Measurements from ENCODE around the gene MTERF4.

The MTERF4 gene, protein sequence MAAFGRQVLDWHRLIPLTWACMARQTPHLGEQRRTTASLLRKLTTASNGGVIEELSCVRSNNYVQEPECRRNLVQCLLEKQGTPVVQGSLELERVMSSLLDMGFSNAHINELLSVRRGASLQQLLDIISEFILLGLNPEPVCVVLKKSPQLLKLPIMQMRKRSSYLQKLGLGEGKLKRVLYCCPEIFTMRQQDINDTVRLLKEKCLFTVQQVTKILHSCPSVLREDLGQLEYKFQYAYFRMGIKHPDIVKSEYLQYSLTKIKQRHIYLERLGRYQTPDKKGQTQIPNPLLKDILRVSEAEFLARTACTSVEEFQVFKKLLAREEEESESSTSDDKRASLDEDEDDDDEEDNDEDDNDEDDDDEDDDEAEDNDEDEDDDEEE

DNA sequence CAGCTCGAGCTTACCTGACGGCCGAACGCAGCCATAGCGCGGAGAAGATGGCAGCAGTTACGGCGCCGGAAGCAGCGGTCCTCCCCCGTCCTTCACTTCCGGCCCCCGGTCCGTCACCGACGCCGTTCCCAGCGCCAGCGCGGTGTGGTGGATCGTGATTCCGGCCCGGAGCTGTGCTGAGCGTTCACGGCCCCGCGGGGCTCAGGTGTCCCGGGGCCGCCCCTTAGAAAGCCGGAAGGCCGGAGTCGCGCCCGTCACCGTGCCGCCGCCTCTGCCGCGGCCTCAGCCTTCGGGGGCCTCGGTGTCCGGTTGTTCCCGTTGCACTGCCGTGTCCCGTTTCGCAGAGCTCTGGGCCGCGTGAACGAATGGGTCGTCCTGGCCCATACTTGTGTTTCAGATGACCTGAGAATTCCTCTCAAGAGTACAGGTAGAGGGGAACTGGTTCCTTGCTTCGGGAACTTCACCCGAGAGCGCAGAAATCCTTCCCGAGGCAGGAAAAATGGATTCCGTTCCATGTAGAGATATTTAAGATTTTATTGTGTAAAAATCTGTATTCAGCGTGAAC, at the start of gene MTERF4:
MTERF4 (minus strand) TSS at position 49 of the 565 bp plus-strand sequence; CDS start at position 35, 14 bp downstream.
- peak; percentile 89 for DNase-seq
- in situ Hi-C loops (cut with HindIII; ENCODE audit: low pct_ligation_motif_present, low pct_unique_long_range_greater_than_20kb, low sequenced_read_pairs) = no loop called here

DNA sequence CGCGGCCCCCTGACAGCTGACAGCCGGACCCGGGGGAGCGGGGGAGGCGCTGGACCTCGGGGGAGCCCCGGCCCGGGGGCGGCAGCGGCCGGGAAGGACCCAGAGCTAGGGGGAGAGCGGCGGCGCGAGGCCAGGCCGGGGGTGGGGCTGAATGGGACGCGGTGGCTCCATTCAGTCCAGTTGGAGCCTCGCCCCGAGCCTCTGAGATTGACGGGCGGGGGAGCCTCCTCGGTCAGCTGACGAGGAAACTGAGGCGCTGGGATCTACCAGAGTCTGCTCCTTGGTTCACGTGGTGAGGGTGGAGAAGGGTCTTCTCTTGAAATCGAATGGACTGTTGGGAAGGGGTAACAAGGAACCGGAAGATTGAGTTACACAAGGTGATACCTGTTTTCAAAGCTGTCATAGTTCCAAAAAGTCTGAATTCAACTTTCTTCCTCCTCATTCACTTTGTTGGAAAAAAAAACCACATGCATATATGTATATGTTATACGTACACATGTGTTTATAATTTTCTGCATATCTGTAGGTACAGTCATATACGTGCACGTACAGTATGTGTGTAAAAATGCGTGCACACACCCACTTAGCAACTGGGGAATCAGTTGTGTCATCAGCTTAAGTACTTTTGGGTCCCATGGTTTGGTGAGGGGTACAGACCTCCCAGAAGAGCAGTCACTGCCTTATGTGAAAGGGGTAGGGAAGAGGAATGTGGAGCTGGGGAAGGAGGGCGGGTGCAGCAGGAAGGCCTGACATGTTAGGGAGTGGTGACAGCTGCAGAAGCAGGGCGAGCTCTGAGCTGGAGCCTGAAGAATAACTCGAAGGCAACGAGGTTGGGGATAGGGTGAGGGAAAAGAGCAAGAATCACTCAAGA, 48.8 kb upstream of the MTERF4 start:
- in situ Hi-C loops (cut with HindIII; ENCODE audit: low pct_ligation_motif_present, low pct_unique_long_range_greater_than_20kb, low sequenced_read_pairs) = no loop called here
- DNase-seq = no peak

DNA sequence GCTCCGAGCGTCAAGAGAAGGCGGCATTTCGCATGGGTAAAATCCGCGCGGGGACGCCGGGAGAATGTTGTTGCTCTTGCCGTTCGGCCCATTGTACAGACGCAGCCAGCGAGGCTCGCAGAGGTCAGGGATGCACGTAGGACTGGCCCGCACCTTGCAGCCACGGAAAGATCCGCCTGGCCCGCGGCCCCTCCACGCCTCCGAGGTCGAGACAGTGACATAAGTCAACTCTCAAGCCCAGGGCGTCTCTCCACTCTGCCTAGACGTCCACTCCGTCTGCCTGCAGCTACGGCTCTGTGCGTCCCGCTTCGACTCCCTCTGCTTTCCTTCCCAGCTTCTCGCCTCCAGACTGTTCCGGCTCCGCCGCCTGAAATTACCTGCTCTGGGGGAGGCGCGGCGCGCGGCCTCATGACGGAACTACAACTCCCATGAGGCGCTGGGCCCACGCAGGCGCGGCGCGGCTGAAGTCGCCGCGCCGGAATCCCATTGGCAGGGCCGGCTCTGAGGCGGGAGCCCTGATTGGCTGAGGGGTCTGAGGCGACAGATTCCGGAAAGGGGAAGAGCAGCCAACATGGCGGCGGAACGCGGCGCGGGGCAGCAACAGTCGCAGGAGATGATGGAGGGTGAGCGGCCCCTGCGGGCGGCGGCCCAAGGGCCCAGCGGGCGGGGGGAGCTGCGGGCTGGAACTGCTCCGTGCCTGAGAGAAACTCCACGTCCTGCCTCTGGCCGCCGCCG, 48.0 kb upstream of the MTERF4 start, which contains the start of gene PPP1R7:
PPP1R7 (plus strand) TSS at position 543 of the 735 bp plus-strand sequence; CDS start at position 572, 29 bp downstream.
- DNase-seq = peak; percentile 97
- in situ Hi-C loops (cut with HindIII; ENCODE audit: low pct_ligation_motif_present, low pct_unique_long_range_greater_than_20kb, low sequenced_read_pairs) = no loop called here

DNA sequence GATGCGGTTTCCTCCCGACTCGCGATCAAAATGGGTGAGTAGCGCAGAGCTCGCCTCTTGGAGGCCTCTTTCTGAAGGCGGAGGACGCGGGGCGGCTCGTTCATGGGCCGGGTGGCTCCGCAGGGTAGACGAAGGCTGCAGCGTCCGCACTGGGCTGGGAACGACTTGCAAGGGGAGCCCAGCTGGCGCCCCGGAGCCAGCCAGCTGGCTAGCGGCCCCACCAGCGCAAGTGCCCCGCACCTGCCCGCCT, 47.5 kb upstream of the MTERF4 start:
- no peak for DNase-seq
- in situ Hi-C loops (cut with HindIII; ENCODE audit: low pct_ligation_motif_present, low pct_unique_long_range_greater_than_20kb, low sequenced_read_pairs) = no loop called here

DNA sequence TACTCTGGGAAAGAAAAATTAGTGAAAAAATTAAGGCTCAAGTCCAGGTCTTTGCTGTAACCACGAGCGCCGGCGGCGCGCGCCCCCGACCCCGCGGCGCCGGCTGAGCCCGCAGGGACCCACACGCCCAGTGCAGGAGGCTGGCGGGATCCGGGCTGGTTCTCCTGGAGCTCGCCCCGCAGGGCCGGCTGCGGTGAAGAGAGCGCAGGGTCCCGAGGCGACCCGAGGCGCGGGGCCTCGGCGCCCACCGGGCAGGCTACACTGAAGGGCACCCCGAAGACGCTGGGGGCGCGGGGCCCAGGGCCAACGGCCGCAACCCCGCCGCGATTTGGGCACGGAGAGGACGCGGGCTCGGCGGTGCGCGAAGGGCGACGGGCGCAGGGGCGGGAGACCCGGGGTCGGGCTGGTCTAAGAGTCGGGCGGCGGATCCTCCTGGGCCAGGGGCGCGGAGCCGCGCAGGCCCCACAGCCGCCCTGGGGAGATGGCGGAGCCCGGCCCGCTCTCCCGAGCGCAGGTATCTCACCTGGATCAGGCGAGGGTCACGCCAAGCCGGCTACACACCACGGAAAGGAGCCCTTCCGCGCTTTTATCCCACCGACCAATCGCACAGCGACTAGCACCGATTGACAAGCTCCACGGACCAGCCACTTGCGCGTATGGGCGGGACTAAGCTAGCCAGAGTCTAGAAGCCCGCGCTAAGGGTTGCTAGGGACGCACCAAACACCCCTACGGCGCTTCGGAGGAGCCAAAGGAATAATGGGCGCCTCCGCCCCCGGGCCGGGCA, 47.0 kb upstream of the MTERF4 start, which contains the start of gene PASK:
PASK (minus strand) TSS at position 582 of the 784 bp plus-strand sequence. CDS start 6,440 bp downstream, outside the sequence.
- peak; percentile 97 for DNase-seq
- in situ Hi-C loops (cut with HindIII; ENCODE audit: low pct_ligation_motif_present, low pct_unique_long_range_greater_than_20kb, low sequenced_read_pairs) = no loop called here

DNA sequence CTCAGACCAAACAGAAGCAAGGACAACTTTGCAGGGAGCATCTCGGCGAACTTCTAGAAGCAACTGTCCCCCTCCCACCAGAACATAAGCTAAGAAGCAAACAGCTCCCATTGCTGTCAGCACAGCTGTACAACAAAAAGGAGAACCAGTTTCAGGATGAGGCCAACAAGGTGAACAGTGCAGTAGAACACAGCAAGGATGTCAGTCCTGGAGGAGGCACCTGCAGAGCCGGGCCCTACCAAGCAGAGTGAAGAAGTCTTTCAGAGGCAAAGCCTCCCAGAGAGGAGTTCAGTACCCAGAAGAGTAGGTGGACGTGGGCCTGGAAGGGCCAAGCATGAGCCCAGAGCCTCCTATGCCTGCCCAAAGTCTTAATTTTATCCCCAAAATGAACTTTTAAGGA, 46.2 kb upstream of the MTERF4 start:
- no peak for DNase-seq
- in situ Hi-C loops (cut with HindIII; ENCODE audit: low pct_ligation_motif_present, low pct_unique_long_range_greater_than_20kb, low sequenced_read_pairs) = no loop called here

DNA sequence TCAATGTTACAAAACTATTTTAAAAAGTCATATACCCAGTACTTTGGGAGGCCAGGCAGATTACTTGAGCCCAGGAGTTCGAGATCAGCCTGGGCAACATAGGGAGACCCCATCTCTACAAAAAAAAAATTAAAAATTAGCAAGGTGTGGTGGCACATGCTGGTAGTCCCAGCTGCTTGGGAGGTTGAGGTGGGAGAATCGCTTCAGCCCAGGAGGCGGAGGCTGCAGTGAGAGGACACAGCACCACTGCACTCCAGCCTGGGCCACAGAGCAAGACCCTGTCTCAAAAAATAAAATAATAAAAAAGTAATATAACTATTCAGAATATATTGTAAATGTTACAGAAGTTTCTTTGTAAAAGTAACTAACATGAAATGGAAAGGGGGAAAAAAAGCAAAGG, 45.2 kb upstream of the MTERF4 start:
- in situ Hi-C loops (cut with HindIII; ENCODE audit: low pct_ligation_motif_present, low pct_unique_long_range_greater_than_20kb, low sequenced_read_pairs) = no loop called here
- no peak for DNase-seq

DNA sequence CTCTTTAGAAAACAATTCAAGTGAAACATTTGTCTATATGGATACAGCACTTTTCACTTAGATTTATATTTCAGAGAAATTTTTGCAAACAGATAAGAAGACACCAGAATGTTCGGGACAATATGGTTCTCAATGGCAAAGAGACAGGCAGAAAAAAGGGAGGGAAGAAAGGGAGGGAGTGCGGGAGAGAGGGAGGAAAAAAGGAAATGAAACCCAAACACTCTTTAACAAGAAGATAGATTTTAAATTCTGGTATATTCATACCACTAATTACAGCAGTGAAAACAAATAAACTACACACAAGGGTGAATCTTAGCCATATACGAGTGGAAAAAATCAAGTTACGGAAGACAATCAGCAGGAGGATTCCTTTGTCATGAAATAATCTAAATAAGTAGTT, 44.2 kb upstream of the MTERF4 start:
- in situ Hi-C loops (cut with HindIII; ENCODE audit: low pct_ligation_motif_present, low pct_unique_long_range_greater_than_20kb, low sequenced_read_pairs) = no loop called here
- no peak for DNase-seq

DNA sequence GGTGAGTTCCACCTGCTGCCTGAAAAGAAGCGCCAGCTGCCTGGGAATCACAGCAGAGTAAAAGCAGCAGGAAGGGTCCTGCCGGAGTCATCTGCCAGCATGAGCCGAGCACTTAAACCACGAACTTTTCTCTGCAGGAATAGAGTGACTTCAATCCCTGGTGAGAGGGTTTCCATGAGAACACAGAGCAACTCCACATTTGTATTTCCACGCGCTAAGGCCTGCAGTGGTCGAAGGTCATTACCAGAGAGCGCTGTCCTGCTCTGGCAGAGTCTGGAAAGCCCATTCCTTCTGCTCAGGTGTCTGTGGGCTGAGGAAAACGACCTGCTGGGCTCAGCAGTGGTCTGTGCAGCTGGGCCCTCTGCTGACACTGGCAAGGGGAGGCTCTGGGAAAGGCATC, 40.5 kb upstream of the MTERF4 start:
- no peak for DNase-seq
- in situ Hi-C loops (cut with HindIII; ENCODE audit: low pct_ligation_motif_present, low pct_unique_long_range_greater_than_20kb, low sequenced_read_pairs) = no loop called here

DNA sequence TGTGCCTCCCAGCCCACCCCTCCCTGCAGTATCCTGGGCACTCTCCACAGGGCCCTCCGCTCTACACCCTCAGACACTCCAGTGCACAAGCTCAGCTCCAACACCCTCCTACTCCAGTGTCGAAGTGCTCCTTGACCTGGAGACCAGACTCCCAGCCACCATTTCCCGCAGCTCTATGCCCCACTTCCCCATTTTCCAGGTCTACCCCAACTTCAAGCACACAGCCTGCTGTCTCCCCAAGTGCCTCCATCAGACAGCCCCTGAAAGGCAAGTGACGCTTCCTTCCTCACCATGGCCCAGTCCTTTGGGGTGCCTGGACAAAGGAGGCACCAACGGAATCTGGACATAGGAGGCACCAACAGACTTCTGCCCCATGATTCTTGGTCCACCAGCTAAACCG, 40.0 kb upstream of the MTERF4 start:
- no peak for DNase-seq
- in situ Hi-C loops (cut with HindIII; ENCODE audit: low pct_ligation_motif_present, low pct_unique_long_range_greater_than_20kb, low sequenced_read_pairs) = no loop called here

DNA sequence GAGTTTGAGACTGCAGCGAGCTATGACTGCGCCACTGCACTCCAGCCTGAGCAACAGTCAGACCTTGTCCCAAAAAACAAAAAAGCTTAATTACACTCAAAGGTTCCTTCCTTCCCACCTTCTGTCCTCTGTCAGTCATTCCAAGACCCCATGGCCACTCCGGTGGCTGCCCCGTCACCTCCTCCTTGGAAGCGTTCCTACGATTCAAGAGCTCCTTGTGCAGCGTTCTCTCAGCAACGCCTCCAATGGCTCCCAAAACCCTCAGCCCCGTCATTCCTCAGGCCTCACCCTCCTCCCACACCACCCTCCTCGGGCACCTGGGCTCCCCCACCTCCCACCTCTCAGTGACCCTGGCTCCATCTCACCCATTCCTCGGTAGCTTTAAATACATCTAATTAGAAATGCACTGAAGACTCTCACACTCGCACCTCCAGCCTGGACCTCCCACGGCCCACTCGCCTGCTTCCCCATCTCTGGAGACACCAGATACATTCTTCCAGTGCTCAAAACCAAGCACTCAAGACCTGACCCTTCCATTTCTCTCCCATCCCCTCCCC, 39.2 kb upstream of the MTERF4 start:
- in situ Hi-C loops (cut with HindIII; ENCODE audit: low pct_ligation_motif_present, low pct_unique_long_range_greater_than_20kb, low sequenced_read_pairs) = no loop called here
- no peak for DNase-seq

DNA sequence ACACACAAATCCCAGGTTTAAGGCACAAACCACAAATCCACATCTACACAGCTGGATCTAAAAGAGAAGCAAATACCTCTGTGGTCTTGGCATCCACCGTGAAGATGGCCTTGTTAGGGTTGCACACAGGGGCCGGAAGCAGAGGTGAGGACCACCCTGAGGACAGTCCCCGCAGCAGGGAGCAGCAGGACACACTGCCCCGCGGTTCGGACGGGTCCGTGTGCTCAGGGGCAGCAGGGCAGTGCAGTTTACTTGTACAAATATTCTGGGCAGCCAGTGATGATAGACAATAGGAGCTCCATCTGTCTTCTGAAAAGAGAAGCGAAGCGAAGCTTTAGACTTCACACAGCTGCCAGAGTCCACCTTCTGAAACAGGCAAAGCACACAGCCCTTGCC, 38.4 kb upstream of the MTERF4 start:
- in situ Hi-C loops (cut with HindIII; ENCODE audit: low pct_ligation_motif_present, low pct_unique_long_range_greater_than_20kb, low sequenced_read_pairs) = no loop called here
- DNase-seq = no peak

DNA sequence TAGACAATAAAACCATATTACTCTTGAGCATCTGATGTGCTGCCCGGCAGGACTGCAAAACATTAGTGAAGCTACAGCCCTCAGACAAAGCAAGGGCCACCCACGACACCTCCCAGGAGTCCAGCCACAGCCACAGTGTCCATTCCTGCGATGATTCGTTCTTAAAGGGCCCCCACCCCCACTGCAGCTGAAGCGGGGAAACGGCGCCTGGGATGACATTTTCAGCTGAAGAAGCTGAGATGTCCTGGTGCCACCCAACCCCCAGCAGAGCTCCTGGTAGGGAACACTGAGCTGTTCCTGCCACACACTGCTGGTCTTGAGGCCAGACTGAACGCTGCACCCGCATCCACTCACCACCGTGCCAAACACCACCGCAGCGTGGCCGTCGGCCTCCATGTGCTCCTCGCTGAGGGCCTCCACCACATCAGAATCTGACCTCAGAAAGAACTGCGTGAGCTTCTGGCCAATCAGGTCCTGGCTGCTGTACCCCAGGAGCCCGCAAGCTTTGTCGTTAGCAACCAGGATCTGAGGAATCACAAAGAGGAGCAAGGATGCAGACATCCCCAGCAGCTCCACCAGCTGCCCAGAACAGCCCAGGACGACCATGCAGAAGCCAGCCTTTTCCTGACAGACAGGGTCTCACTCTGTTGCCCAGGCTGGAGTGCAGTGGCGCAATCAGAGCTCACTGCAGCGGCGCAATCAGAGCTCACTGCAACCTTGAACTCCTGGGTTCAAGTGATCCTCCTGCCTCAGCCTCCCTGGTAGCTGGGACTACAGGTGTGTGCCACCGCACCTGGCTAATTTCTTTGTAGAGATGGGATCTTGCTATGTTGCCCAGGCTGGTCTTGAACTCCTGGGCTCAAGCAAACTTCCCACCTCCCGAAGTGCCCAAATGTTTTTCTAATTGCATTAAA, 37.7 kb upstream of the MTERF4 start:
- DNase-seq = no peak
- in situ Hi-C loops (cut with HindIII; ENCODE audit: low pct_ligation_motif_present, low pct_unique_long_range_greater_than_20kb, low sequenced_read_pairs) = no loop called here

DNA sequence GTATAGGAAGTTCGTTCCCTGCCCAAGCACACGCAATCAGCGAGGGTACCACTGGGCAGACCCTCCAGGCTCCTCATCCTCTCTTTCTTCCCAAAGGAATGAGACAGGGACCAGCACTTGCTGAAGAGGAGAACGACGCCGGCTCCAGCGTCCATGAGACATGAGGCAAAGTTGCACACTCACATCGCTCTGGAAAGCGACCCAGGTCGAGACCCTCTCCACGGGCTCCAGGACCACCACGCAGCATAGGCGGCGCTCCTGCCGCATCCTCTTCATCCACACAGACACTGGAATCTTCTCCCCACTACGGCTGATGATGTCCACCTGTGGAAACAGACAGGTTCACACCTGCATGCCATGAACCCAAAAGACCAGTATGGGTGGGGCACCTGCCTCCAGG, 36.4 kb upstream of the MTERF4 start:
- no peak for DNase-seq
- in situ Hi-C loops (cut with HindIII; ENCODE audit: low pct_ligation_motif_present, low pct_unique_long_range_greater_than_20kb, low sequenced_read_pairs) = no loop called here

DNA sequence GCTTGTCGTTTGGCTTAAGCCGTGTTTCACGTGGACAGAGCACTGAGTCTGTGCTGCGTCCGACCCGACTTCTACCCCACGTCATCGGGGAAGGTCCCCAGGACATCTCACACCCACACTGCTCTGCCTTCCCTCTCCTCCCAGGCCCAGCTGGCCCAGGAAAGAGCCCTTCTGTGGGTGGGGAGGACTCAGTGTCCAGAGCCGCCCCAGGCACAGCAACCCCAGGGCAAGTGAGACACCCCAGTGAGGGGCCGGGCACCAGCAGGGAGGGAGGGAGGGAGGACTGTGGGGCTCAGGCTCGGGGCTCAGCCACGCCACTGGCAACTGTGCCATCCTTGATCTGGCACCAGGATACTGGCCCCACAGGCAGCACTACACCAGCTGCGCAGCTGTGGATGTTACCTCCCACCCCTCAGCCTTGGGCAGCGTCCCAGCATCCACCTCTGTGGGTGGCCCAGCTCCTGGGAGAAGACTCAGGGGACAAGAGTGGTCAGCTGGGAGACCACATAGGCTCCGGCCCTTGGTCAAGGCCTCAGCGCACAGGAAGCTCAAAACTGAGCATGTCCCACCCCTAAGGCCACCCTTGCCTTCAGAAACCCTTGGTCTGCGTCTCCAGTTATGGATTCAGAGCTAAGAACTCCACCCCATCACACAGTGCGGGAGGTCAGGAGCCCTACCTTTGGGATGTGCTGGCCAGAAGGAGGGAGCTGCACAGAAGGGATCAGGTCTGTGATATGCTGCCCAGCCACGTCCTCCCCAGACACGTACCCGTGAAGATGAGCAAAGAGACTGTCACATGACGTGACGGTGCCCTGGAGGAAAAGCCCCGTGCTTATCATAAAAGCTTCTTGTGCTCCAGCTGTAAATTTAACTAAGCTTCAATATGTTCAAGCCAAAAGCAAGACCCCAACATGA, 35.4 kb upstream of the MTERF4 start:
- in situ Hi-C loops (cut with HindIII; ENCODE audit: low pct_ligation_motif_present, low pct_unique_long_range_greater_than_20kb, low sequenced_read_pairs) = no loop called here
- DNase-seq = no peak

DNA sequence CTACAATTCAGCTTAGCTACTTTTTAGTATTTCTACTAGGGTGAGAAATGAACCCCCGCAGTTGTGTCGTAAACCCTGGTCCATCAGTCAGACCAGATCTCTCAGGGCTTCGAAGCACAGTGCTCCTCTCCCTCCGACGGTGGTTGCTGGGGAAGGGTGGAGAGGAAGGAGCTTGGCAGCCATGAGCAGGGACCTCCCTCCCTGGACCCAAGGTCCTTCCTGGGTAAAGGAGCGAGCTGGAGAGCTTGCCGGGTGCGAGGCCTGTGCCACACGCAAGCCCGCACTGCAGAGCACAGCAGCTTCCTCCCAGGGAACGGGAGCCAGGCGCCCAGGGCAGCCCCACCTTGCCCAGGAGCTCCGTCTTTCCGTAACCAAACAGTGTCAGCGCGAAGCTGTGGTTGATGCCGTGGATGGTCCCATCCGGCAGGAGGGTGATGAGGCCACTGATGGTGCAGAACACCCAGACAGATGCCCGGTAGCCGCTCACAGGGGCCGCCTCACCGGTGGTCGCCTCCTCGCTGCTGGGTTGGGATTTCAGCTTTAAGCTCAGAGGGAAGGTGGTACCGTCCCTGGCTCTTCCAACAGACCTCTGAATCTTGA, 34.7 kb upstream of the MTERF4 start:
- in situ Hi-C loops (cut with HindIII; ENCODE audit: low pct_ligation_motif_present, low pct_unique_long_range_greater_than_20kb, low sequenced_read_pairs) = no loop called here
- no peak for DNase-seq
